Stimulated activated CD4-positive, alpha-beta T cell treated with anti-CD3 and anti-CD28 coated beads, Interleukin-4, amount 100 ng/mL, for 48 hours (primary cell): ENCODE data around the gene TGFB1.

ENCODE experiments used
- DNase-seq, 2 donors: peaks; one replicate each; pipeline ENCODE4 v3.0.0-alpha.2; 2020; ENCODE audit warnings: low read depth in 2 of 2

TGFB1 gene

DNA sequence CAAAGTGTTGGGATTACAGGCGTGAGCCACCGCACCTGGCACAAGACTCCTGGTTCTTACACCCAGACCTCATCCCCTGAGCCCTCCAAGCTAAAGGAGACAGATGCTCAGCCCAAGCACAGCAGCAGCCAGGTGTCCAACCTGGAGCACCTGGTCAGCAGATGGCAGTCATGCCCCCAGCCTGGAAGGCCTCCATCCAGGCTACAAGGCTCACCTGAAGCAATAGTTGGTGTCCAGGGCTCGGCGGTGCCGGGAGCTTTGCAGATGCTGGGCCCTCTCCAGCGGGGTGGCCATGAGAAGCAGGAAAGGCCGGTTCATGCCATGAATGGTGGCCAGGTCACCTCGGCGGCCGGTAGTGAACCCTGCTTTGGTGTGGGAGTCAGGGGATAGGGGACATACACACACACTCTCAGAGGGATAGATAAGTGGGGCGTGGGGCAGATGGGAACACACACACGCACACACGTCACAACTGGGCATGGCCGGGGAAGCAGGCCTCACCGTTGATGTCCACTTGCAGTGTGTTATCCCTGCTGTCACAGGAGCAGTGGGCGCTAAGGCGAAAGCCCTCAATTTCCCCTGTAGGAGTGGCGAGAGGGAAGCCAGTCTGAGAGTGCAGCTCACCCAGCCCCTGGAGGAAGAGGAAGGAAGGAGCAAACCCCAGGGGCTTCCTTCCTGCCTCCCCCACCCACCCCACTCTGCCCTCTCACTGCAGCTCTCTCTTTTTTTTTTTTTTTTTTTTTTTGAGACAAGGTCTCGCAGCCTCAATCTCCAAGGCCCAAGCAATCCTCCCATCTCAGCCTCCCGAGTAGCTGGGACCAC, 11.8 kb downstream of the TGFB1 start:
- no peak for DNase-seq

DNA sequence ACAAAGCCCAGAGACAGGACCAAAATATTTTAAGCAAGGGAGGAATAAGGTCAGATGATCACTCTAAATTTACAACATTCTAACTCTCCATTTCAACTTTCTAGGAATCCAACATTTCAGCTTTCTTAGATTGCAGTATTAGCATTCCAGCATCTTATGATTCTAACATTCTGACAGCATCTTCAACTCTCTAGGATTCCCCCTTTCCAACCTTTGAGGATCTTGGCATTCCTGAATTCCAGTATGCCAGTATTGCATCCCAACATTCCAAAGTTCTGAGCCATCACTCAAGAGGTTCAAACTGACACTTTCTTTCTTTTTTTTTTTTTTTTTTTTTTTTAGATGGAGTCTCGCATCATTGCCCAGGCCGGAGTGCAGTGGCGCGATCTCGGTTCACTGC, 13.8 kb downstream of the TGFB1 start:
- DNase-seq, result no peak

DNA sequence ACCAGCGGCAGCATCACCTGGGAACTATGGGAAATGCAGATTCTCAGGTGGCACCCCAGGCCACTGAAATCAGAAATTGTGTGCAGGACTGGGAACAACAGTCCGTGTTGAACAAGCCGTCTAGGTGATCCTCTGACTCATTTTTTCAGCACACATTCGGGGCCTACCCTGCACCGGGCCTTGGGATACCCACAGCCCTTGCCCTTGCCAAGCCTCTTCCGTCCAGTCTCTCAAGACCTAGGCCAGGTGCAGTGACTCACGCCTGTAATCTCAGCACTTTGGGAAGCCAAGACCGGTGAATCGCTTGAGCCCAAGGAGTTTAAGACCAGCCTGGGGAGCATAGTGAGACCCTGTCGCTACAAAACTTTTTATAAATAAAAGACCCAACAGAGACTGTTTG, 18.3 kb downstream of the TGFB1 start:
- no peak for DNase-seq

DNA sequence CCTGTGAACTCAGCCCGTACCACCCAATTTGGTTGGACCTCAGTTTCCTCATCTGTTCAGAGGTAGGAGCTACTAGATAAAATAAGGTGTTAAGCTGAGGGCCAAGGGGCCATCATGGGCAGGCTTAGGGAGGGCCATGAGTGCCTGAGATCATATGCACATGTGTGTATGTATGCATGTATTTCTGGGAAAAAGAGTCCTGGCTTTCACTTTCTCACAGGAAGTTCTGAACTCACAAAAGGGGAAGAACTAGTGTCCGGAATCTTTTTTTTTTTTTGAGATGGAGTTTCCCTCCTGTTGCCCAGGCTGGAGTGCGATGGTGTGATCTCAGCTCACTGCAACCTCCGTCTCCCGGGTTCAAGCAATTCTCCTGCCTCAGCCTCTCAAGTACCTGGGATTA, 18.9 kb downstream of the TGFB1 start:
- DNase-seq, result no peak

DNA sequence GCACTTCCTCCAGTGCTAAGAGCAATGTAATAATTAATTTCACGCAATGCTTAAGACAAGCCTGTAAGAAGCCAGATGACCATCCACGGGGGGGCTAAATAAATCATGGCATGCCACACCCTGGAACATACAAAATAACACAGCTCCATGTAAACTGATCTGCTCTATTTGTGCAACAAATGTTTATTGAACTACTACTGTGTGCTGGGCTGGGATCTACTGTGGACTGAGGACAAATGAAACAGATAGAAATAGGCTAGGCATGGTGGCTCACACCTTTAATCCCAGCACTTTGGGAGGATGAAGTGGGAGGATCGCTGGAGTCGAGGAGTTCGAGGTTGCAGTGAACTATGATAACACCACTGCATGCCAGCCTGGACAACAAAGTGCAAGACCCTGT, 21.3 kb downstream of the TGFB1 start:
- DNase-seq, result no peak

DNA sequence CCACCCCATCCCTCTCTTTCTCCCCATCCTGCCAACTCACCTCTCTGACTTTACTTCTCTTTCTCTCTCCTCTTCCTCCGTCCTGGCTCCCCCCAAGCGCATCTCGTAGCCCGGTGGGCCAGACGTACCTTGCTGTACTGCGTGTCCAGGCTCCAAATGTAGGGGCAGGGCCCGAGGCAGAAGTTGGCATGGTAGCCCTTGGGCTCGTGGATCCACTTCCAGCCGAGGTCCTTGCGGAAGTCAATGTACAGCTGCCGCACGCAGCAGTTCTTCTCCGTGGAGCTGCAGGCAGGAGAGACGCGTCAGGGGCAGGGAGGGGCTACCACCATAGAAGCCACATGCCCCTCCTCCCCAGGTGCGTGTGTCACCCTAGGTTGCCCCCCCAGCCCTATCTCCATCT, 21.7 kb downstream of the TGFB1 start:
- DNase-seq, result no peak

DNA sequence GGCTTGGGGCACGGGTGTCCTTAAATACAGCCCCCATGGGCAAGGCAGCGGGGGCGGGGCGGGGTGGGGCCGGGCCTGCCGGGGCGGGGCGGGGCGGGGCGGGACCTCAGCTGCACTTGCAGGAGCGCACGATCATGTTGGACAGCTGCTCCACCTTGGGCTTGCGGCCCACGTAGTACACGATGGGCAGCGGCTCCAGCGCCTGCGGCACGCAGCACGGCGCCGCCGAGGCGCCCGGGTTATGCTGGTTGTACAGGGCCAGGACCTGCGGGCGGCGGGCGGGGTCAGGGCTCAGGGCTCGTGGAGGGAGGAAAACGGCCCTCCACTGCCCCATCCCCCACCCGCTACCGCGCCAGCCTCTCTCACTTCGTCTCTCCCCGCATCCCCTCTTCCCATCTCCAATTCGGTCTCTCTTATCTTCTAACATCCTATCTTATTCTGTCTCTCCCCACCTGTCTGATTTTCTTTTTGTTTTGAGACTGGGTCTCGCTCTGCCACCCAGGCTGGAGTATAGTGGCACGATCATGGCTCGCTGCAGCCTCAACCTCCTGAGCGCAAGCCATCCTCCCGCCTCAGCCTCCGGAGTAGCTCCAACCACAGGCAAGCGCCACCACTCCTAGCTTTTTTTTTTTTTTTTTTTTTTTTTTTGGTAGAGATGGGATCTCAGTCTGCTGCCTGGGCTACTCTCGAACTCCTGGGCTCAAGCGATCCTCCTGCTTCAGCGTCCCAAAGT, 22.6 kb downstream of the TGFB1 start:
- DNase-seq, result no peak

DNA sequence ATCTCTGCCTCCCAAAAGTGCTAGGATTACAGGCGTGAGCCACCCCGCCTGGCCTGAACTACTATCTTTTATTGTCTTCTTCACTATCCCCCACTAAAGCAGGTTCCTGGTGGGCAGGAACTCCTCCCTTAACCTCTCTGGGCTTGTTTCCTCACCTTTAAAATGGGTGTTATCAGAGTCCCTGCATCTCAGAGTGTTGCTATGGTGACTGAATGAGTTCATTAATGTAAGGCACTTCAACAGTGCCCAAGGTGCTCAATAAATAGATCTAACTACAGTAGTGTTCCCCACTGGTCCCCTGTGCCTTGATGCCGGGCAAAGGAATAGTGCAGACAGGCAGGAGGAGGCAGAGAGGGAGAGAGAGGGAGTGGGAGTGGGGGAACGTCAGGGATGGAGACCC, 23.2 kb downstream of the TGFB1 start:
- DNase-seq, result no peak

DNA sequence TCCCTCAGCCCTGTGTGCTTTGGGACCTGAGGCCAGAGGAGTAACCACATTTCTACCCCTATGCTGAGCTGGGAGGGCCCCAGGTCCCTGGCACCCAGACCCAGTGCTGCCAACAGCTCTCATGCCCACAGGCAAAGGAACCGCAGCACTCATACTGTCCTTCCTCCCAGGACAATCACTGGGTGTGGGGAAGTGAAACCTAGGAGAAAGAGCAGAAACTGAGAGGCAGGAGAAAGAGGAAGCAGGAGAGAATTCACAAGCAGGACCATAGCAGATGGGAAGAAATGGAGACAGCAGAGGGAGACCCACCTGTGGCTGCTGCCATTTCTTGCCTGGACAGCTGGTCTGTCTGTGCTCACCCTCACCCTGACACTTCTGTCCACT, 24.9 kb downstream of the TGFB1 start:
- DNase-seq, result no peak

DNA sequence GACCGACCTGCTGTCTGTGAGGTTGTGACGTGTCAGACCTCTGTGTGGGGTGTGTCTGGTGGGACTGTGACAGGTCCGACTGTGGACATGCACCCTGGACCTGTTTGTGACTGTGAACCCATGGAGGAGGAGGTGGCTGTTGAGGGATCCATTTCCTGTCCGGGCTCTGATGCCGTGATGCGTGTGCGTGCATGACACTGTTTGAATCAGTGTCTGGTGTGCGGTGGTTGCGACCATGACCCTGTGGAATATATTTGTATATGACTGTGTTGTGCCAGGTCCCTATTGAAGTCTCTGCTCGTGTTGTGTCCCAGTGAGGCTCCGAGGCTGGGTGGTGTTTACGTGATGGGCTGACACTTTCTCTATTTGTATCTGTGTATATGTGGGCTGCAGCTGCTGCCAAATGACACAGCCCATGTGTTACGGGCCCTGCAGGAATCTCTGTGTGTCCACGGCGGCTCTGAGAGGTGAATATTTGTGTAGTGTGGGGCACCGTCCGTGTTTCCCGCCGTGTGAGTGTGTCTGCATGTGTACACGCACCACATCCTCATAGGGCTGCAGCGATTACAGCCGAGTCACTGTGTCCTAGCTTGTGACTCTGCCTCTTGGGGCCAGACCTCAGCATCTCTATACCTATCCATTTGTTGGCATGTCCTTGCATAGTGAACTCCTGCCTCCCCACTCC, 25.4 kb downstream of the TGFB1 start:
- no peak for DNase-seq

DNA sequence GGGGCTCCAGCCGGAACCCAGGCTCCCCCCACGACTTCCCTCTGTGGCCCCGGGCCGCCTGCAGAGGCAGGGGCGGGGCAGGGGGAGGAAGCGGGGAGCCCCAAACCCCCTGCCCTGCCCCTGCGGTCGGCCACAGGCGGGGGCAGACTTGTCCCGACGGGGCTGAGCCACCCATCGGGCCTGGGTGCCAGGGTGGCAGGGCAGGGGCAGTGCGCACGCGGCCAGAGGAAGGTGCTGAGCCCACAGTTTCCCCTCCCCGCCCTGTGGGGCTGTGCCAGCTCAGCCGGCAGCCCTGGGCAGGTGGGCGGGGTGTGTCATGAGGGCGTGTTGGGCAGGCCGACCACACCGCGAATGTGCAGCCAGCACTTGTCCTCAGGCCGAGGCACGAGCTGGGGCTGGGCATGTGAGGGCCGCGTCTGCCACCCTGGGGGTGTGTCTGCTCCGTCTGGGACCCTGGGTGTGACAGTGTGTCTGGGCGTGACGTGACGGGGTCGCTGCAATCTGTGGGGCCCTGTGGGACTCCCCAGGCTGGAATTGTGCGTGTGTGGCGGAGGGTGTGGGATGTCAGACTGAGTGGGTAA, 26.1 kb downstream of the TGFB1 start:
- DNase-seq, result peak; percentile 77 to 81

DNA sequence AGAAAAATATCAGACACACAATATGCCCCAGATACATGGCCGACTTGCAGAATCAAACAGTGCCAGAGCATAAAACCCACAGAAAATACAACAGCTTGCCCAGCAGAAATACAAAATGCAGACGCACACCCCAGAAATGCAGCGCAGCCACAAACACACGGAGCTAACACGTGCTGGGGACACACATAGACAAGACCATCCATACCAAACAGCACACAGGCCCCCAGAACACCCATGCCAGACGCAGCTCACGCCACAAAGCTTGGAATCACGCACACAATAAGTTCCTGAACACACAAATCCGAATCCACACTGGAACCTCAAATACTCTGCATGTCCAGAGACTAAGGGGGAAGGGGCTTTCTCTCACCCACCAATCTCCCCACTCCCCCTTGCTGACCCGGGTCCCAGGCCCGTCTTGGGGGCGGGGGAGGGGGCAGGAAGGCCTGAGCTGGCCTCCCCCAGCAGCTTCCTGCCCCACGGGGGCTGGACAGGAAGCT, 26.6 kb downstream of the TGFB1 start:
- no peak for DNase-seq

DNA sequence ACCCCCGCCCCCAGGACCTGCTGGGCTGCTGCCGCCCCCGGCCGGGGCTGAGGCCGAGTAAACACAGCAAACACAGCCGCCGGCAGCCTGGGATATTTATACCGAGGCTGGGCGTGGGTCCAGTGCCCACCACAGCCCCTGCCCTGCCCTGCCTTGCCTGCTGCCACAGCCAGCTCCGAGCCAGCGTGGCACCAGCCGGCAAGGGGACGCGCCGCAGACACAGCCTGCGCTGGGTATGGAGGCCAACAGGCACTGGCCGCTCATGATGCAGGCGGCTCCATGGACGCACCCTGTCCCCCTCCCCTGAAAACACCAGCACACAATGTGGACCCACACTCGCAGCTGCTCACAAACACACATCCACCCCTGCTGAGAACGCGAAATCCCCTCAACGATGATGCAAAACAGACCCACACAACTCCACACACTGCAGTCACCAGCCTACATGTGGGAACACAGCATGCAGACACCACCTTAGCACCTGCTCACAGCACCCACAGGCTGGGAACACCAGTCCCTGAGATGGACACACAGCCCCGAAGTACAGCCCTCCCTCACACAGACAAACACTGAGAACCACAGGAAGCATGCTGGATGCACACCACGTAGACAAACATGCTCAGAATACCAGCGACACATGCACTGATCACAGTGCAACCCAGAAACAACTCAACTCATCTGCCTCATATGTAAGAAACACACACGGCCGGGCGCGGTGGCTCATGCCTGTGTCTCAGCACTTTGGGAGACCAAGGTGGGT, 27.6 kb downstream of the TGFB1 start:
- no peak for DNase-seq

DNA sequence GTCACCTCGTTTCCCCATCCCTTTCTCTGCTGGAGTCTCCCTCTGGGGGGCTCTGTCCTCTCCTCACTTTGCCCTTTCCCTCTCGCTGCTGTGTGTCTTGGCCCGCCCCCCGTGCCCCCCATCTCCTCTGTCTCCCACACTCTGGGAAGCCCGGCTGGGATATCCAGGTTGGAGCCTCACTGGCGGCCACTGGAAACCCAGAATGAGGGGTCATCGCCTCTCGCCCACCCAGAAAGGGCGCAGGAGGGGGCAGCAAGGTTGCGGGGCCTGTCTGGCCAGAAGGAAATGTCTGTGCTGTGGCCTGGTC, 28.1 kb downstream of the TGFB1 start:
- DNase-seq, result no peak

DNA sequence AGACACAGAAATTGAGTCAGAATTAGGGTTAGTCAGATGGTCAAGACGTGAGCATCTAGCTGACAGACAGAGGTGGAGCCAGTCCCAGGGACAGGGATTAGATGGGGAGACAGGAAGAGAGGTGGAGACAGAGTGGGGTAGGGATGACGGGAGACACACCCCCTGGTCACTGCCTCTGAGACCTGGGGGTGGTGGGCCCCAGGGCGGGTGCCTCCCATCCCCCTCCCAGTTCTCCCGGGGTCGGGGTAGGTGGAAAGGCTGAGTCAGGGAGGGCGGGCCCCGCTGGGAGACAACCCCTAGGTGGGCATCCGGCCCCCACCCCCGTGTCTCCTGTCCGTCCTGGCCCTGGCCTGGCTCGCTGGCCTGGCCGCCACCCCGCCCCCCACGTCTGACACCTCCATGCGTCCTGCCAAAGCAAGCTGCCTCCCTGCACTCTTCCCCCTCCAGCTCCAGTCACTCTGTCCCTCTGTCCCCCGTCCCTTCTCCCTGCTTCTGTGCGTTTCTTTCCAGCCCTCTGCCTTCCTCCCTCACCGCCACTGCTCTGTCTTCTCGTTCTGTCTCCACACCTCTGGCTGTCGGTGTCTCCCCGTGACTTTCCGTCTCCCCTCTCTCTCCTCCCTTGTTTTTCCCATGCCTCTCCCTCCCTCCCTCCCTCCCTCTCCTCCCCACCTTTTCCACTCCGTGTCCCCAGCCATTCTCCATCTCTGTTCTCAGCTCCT, 28.6 kb downstream of the TGFB1 start:
- DNase-seq, result no peak

DNA sequence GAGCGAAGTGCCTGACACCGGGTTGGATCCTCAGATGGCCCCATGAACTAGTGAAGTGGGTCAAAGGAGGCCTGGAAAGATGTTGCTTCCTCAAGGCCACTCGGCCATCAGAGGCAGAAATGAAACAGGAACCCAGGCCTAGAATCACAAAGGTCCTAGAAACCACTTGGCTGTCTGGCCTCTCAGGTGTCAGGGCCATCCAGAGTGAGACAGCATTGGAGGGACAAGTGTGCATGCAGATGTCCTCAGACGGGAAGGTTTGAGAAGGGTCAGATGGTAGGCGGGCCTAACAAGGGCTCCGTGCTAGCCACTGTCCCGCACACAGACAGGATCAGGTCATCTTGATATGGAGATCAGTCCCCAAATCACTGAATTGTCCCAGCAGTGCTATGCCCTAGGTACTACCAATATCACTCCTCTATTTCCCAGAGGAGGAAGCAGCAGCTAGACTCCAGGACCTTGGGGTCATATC, 29.5 kb downstream of the TGFB1 start:
- DNase-seq, result no peak

DNA sequence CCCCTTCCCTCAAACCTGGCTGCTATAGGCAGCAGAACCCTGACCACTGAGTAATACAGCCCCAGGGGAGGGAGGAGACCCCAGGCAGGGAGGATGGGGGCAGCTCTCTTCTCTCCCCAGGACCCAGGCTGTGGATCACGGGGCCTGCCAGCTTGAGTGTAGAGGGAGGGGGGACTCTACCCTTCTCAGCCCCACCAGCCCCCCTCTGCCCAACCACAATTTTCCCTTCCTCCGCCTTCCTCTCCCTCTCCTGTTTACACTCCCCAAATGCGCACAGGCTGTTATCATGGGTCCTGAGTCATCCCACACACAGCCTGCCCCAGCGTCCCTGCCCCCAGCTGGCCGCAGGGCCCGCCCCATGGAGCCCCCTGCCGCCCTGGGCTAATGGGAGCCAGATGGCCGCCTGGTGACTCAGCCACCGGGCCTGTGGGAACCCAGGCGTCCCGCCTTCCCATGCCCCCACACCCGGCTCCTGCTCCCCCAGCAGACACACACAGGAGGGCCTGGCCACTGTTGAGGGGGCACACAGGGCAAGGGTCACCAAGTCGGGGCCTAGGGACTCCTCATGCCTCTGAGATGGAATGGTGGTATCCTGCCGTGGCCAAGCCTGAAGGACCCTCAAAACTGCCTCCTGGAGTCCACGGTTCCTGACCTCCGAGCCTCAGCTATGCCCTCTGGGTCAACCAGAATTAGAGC, 30.1 kb downstream of the TGFB1 start:
- no peak for DNase-seq

DNA sequence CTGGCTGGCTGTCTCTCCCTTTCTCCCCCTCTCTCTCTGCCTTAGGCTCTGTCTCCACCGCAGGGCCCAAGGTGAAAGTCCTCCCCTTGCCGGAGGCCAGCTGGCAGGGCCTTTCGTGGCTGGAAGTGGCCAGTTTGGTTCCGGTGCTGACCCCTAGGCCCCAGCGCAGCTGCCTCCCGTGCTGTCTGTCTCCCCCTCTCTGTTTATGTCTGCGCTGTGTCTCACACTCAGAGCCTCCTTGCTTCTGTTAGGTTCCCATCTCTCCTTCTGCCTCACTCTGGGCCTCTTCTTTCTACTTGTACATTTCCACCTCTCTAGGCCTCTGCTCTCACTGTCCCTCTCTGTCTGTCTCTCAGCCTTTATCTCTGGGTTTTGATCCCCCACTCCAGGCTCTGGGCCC, 30.7 kb downstream of the TGFB1 start:
- no peak for DNase-seq

DNA sequence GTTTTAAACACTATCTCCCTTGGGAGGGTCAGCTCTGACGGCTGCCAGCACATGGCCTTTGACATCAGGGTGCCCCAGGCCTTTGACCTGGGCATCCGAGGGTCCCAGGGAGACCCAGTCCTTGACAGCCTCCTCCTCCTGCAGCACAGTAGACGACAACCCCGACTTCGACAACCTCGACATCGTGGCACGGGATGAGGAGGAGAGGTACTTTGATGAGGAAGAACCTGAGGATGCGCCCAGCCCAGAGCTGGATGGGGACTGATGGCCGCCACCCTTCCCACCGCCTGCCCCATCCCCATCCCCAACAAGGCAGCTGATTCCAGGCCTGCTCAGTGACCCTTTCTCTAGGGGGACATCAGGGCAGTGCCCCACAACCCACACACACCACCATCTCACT, 31.3 kb downstream of the TGFB1 start:
- DNase-seq, result no peak

DNA sequence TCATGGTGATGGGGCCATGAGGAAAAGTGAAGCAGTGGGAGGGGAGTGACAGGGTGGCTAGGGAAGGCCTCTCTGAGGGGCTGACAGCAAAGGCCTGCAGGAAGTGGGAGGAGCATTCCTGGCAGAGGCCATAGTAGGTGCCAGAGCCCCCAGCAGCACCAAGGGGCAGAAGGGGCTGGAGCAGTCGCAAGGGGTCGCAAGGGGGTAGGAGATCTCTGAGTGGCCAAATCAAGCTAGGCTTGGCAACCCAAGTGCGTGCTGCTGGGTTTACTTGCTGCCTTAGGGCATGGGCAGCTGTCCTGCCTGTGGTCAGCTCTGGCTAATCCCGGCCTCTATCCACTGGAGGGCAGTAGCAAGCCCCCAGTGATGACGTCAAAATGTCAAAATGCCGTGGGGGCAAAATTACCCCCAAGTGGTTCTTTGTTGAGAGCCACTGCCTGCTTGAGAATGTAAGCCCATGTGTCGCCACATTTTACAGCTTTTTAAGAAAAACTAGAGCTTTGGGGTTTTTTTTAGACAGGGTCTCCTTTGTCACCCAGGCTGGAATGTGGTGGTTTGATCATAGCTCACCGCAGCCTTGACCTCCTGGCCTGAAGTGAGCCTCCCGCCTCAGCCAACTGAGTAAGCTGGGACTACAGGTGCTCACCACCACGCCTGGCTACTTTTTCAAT, 32.0 kb downstream of the TGFB1 start:
- DNase-seq, result no peak
